ENCODE measurements around the gene DPF3. TPM values are rescaled to one million over a fixed set of nuclear protein-coding genes. Genes with fewer than 3 reads are reported as not detected.

Gene DPF3
- total and polyA plus RNA-seq, 9 of the 15 experiments (the other 6 are each of a cell fraction or from before 2014, with no cell fraction given), result 0.21 to 4.9 (median 1.2) TPM

GRCh38 chr14:72609205-72609916 lies 284.5 kb downstream of the DPF3 start:
- no peak overlapping the region for H3K27ac ChIP-seq (ENCODE audit: extremely low read depth, low read depth, low read length)
- no peaks in the 10 kb centered on the region for H3K36me3 ChIP-seq (ENCODE audit: control insufficient read depth, insufficient read depth, low read length)
- ChIA-PET CTCF (ENCODE audit: low intra/inter-chr PET ratio) (no interaction called here), POLR2A (no interaction called here)
- intact Hi-C loops (cut with micrococcal nuclease) (no loop called here), in situ Hi-C loops (cut with MboI) (no loop called here)
- BruUV-seq (replicated peaks), result no TSS peak
- H3K9me1 ChIP-seq (ENCODE audit: control insufficient read depth, insufficient read depth, low read length), result no peaks in the 10 kb centered on the region
- WGBS (ENCODE audit: insufficient coverage, low coverage, missing lambda C conversion rate), result 1% methylated on average over 7 of the region's 12 CpGs
- no peak for DNase-seq (ENCODE audit: extremely low read depth in 1 of 4, low spot score in 3 of 4)
- H3K4me2 ChIP-seq (ENCODE audit: insufficient read depth, low read length), result no peak overlapping the region
- no peaks in the 10 kb centered on the region for H3K9me3 ChIP-seq (replicated peaks; ENCODE audit: control insufficient read depth, insufficient read depth, low read depth, low read length)
- no peaks in the 10 kb centered on the region for H3K4me1 ChIP-seq (replicated peaks in 1 of 2; ENCODE audit: control insufficient read depth in 2 of 2, insufficient read depth in 2 of 2, low read length in 2 of 2)
- FAIRE-seq, result no peak
- H3K9ac ChIP-seq (ENCODE audit: insufficient read depth in 1 of 2, low read depth in 2 of 2, low read length in 2 of 2), result no peak overlapping the region
- no peaks in the 10 kb centered on the region for H3K79me2 ChIP-seq (ENCODE audit: control insufficient read depth, insufficient read depth, low read length)
- no peaks in the 10 kb centered on the region for H4K20me1 ChIP-seq (replicated peaks; ENCODE audit: control insufficient read depth, insufficient read depth, low read length)
- no peak overlapping the region for H3K4me3 ChIP-seq
- H3K27me3 ChIP-seq (ENCODE audit: control insufficient read depth in 2 of 2, insufficient read depth in 2 of 2, low read length in 2 of 2), result peaks cover 2 to 23% of the 10 kb centered on the region in 2 experiments; a peak in 4 of 5 replicates
- no peak overlapping the region for H2AFZ ChIP-seq (ENCODE audit: low read depth, low read length)
- ATAC-seq, result no peak
- TF ChIP-seq PRDM10 (IDR thresholded peaks at IDR 0.05; ENCODE audit: partially characterized antibody), result no peak
- no peak for TF ChIP-seq PPARD (CRISPR knock-in tag; IDR thresholded peaks at IDR 0.05)
- no peak for TF ChIP-seq ZNF740 (CRISPR knock-in tag; IDR thresholded peaks at IDR 0.05)
- no peak for TF ChIP-seq ZNF740 (tag; IDR thresholded peaks at IDR 0.05)
- no peak for TF ChIP-seq ZNF239 (CRISPR knock-in tag; IDR thresholded peaks at IDR 0.05)
- TF ChIP-seq AFF4 (CRISPR knock-in tag; IDR thresholded peaks at IDR 0.05), result no peak
- TF ChIP-seq SMARCE1 (IDR thresholded peaks at IDR 0.05), result no peak
- no peak for TF ChIP-seq ZNF232 (CRISPR knock-in tag; IDR thresholded peaks at IDR 0.05)
- no peak for TF ChIP-seq BCL6 (CRISPR knock-in tag; IDR thresholded peaks at IDR 0.05)
- TF ChIP-seq KLF1 (tag; IDR thresholded peaks at IDR 0.05), result no peak
- no peak for TF ChIP-seq NFE2L1 (tag; IDR thresholded peaks at IDR 0.05; ENCODE audit: borderline replicate concordance, low read depth)
- no peak for TF ChIP-seq HIVEP1 (CRISPR knock-in tag; IDR thresholded peaks at IDR 0.05)
- TF ChIP-seq ZNF408 (CRISPR knock-in tag; IDR thresholded peaks at IDR 0.05; ENCODE audit: low read depth), result no peak
- no peak for TF ChIP-seq ZC3H4 (CRISPR knock-in tag; IDR thresholded peaks at IDR 0.05; ENCODE audit: borderline replicate concordance)
- no peak for TF ChIP-seq ZNF696 (CRISPR knock-in tag; conservative IDR thresholded peaks at IDR 0.05)

Measured in K562 (cell line).